ENCODE measurements around the gene HEATR5A. TPM values are rescaled to one million over a fixed set of nuclear protein-coding genes. Genes with fewer than 3 reads are reported as not detected.
A peak's percentile ranks its signal among the peaks of the same experiment; 100 is the strongest.
"Not testable (repeated sequence)": the region's sequence is repeated elsewhere in the genome, so short reads cannot be mapped to it uniquely, and the experiment has no call there.

The HEATR5A gene
- total and polyA plus RNA-seq, 2 experiments from 2014 or later: 25.8 to 32.5 TPM

DNA sequence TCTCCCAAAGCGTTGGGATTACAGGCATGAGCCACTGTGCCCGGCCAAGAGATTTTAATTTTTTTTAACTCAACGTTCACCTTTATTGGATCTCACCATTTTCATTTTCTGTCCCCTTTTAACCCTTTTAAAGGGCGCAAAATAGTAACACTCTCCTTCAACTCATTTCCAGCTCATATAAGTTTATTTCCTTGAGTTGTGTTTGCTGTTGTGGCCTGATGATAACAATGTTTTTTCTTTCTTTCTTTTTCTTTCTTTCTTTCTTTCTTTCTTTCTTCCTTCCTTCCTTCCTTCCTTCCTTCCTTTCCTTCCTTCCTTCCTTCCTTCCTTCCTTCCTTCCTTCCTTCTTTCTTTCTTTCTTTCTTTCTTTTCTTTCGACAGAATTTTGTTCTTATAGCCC lies 143.9 kb downstream of the HEATR5A start:
- not testable (repeated sequence) for H3K27ac ChIP-seq (ENCODE audit: low read depth); ATAC-seq; H3F3A ChIP-seq (replicated peaks; ENCODE audit: low read depth); H3K4me3 Mint-ChIP-seq; H3K79me2 ChIP-seq (replicated peaks; ENCODE audit: insufficient read depth); H3K27ac Mint-ChIP-seq; H3K4me1 Mint-ChIP-seq; H3K4me1 ChIP-seq (ENCODE audit: insufficient read depth); H3K9me2 ChIP-seq (ENCODE audit: insufficient read depth); H2AFZ ChIP-seq; DNase-seq (ENCODE audit: low spot score); H3K27me3 ChIP-seq (ENCODE audit: insufficient read depth); H3K4me2 ChIP-seq; H3K27me3 Mint-ChIP-seq (ENCODE audit: insufficient read depth, low read depth, poor library complexity); H3K4me3 ChIP-seq; H4K20me1 ChIP-seq (replicated peaks; ENCODE audit: insufficient read depth)
- peaks cover 15% of the 10 kb centered on the region for H3K36me3 ChIP-seq (ENCODE audit: insufficient read depth)
- Mint-ChIP-seq H3K36me3 (ENCODE audit: low read depth) (peaks cover 63% of the 10 kb centered on the region; the same call in 2 of the 3 replicates), H3K9me3 (peaks cover 88% of the 10 kb centered on the region)

DNA sequence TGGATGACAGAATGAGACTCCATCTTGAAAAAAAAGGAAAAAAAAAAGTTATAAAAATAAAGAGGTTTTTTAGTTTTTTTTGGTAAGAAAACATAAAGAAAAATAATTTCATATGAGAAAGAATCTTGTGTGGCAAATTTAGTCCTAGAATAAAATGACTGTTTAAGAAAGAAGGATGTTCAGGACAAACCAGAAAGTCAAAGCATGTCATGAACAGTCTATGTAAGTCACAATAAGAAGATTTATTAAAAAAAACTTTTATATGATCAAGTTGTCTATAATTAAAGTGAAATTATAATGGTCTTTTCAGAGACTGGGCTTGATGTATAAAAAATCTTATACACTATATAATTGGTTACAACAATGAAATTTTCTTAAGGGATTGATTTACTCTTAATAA lies 144.6 kb downstream of the HEATR5A start:
- H2AFZ ChIP-seq: no peak overlapping the region
- ATAC-seq (no peak), DNase-seq (ENCODE audit: low spot score) (peak; percentile 23)
- H3K4me3 ChIP-seq: no peak overlapping the region
- Mint-ChIP-seq H3K4me3 (no peak overlapping the region), H3K27ac (no peak overlapping the region), H3K36me3 (ENCODE audit: low read depth) (peaks cover 63% of the 10 kb centered on the region; the same call in 2 of the 3 replicates), H3K27me3 (ENCODE audit: insufficient read depth, low read depth, poor library complexity) (no peaks in the 10 kb centered on the region), H3K9me3 (peaks cover 86% of the 10 kb centered on the region), H3K4me1 (no peaks in the 10 kb centered on the region)
- no peak overlapping the region for H3K27ac ChIP-seq (ENCODE audit: low read depth)
- H3K79me2 ChIP-seq (replicated peaks; ENCODE audit: insufficient read depth): no peaks in the 10 kb centered on the region
- peaks cover 16% of the 10 kb centered on the region for H3K36me3 ChIP-seq (ENCODE audit: insufficient read depth)
- H4K20me1 ChIP-seq (replicated peaks; ENCODE audit: insufficient read depth): no peaks in the 10 kb centered on the region
- no peaks in the 10 kb centered on the region for H3K27me3 ChIP-seq (ENCODE audit: insufficient read depth)
- H3K9me2 ChIP-seq (ENCODE audit: insufficient read depth): no peaks in the 10 kb centered on the region
- H3F3A ChIP-seq (replicated peaks; ENCODE audit: low read depth): no peaks in the 10 kb centered on the region
- H3K4me2 ChIP-seq: no peak overlapping the region
- no peaks in the 10 kb centered on the region for H3K4me1 ChIP-seq (ENCODE audit: insufficient read depth)
- TF ChIP-seq EZH2 (IDR thresholded peaks at IDR 0.05; ENCODE audit: low read depth, unreplicated experiment) (no peak), POLR2AphosphoS5 (IDR thresholded peaks at IDR 0.05; ENCODE audit: low read depth) (no peak), ZNF331 (CRISPR knock-in tag; IDR thresholded peaks at IDR 0.05; ENCODE audit: low read depth) (no peak), NANOG (IDR thresholded peaks at IDR 0.05; ENCODE audit: borderline replicate concordance) (no peak), EZH2phosphoT487 (IDR thresholded peaks at IDR 0.05; ENCODE audit: unreplicated experiment) (no peak), JUNB (IDR thresholded peaks at IDR 0.05; ENCODE audit: unreplicated experiment) (no peak), ZNF114 (CRISPR knock-in tag; IDR thresholded peaks at IDR 0.05) (no peak), CREB1 (CRISPR knock-in tag; IDR thresholded peaks at IDR 0.05; ENCODE audit: low read depth) (no peak), STAT1 (IDR thresholded peaks at IDR 0.05; ENCODE audit: unreplicated experiment) (no peak)
- TF ChIP-seq, protein P1, sequence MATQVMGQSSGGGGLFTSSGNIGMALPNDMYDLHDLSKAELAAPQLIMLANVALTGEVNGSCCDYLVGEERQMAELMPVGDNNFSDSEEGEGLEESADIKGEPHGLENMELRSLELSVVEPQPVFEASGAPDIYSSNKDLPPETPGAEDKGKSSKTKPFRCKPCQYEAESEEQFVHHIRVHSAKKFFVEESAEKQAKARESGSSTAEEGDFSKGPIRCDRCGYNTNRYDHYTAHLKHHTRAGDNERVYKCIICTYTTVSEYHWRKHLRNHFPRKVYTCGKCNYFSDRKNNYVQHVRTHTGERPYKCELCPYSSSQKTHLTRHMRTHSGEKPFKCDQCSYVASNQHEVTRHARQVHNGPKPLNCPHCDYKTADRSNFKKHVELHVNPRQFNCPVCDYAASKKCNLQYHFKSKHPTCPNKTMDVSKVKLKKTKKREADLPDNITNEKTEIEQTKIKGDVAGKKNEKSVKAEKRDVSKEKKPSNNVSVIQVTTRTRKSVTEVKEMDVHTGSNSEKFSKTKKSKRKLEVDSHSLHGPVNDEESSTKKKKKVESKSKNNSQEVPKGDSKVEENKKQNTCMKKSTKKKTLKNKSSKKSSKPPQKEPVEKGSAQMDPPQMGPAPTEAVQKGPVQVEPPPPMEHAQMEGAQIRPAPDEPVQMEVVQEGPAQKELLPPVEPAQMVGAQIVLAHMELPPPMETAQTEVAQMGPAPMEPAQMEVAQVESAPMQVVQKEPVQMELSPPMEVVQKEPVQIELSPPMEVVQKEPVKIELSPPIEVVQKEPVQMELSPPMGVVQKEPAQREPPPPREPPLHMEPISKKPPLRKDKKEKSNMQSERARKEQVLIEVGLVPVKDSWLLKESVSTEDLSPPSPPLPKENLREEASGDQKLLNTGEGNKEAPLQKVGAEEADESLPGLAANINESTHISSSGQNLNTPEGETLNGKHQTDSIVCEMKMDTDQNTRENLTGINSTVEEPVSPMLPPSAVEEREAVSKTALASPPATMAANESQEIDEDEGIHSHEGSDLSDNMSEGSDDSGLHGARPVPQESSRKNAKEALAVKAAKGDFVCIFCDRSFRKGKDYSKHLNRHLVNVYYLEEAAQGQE (IDR thresholded peaks at IDR 0.05; ENCODE audit: unreplicated experiment): no peak
- TF ChIP-seq, protein P2, sequence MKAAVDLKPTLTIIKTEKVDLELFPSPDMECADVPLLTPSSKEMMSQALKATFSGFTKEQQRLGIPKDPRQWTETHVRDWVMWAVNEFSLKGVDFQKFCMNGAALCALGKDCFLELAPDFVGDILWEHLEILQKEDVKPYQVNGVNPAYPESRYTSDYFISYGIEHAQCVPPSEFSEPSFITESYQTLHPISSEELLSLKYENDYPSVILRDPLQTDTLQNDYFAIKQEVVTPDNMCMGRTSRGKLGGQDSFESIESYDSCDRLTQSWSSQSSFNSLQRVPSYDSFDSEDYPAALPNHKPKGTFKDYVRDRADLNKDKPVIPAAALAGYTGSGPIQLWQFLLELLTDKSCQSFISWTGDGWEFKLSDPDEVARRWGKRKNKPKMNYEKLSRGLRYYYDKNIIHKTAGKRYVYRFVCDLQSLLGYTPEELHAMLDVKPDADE (IDR thresholded peaks at IDR 0.05): no peak
- TF ChIP-seq, protein P3, sequence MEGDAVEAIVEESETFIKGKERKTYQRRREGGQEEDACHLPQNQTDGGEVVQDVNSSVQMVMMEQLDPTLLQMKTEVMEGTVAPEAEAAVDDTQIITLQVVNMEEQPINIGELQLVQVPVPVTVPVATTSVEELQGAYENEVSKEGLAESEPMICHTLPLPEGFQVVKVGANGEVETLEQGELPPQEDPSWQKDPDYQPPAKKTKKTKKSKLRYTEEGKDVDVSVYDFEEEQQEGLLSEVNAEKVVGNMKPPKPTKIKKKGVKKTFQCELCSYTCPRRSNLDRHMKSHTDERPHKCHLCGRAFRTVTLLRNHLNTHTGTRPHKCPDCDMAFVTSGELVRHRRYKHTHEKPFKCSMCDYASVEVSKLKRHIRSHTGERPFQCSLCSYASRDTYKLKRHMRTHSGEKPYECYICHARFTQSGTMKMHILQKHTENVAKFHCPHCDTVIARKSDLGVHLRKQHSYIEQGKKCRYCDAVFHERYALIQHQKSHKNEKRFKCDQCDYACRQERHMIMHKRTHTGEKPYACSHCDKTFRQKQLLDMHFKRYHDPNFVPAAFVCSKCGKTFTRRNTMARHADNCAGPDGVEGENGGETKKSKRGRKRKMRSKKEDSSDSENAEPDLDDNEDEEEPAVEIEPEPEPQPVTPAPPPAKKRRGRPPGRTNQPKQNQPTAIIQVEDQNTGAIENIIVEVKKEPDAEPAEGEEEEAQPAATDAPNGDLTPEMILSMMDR (conservative IDR thresholded peaks at IDR 0.05; ENCODE audit: low read depth in 2 of 2): no peak

Measured in GM23338 (cell line).